HG03521 (cell line): Measurements from ENCODE around the gene CDH6.

Experiments
- ATAC-seq: cut with Tn5 transposase; IDR thresholded peaks from one replicate; pipeline ENCODE4 v1.9.1; 2021; ENCODE audit warnings: mild to moderate bottlenecking, moderate library complexity; ENCODE audit not compliant: unreplicated experiment

The CDH6 gene

GRCh38 chr5:31244921-31245320, 51.4 kb downstream of the CDH6 start:
- no peak for ATAC-seq

GRCh38 chr5:31247381-31247780, 53.9 kb downstream of the CDH6 start:
- no peak for ATAC-seq

- ATAC-seq: no peak
Measured at GRCh38 chr5:31250201-31250600, 56.7 kb downstream of the CDH6 start.

GRCh38 chr5:31251032-31251431, 57.5 kb downstream of the CDH6 start:
- ATAC-seq: no peak

GRCh38 chr5:31255041-31255440, 61.6 kb downstream of the CDH6 start:
- no peak for ATAC-seq

GRCh38 chr5:31268256-31268655, 74.8 kb downstream of the CDH6 start:
- ATAC-seq: no peak

GRCh38 chr5:31268686-31269085, 75.2 kb downstream of the CDH6 start:
- no peak for ATAC-seq

GRCh38 chr5:31269259-31269658, 75.8 kb downstream of the CDH6 start:
- no peak for ATAC-seq

- ATAC-seq: no peak
Measured at GRCh38 chr5:31270396-31270795, 76.9 kb downstream of the CDH6 start.

GRCh38 chr5:31271567-31271966, 78.1 kb downstream of the CDH6 start:
- no peak for ATAC-seq

GRCh38 chr5:31273161-31273560, 79.7 kb downstream of the CDH6 start:
- ATAC-seq: no peak

- no peak for ATAC-seq
Measured at GRCh38 chr5:31273631-31274378, 80.3 kb downstream of the CDH6 start.

- no peak for ATAC-seq
Measured at GRCh38 chr5:31280210-31280609, 86.7 kb downstream of the CDH6 start.

GRCh38 chr5:31283326-31283725, 89.8 kb downstream of the CDH6 start:
- ATAC-seq: no peak

GRCh38 chr5:31285025-31285424, 91.5 kb downstream of the CDH6 start:
- ATAC-seq: no peak

- no peak for ATAC-seq
Measured at GRCh38 chr5:31287985-31288384, 94.5 kb downstream of the CDH6 start.

GRCh38 chr5:31289429-31289828, 95.9 kb downstream of the CDH6 start:
- ATAC-seq: no peak

GRCh38 chr5:31291323-31291854, 97.9 kb downstream of the CDH6 start:
- ATAC-seq: no peak

- ATAC-seq: no peak
Measured at GRCh38 chr5:31300501-31300900, 107.0 kb downstream of the CDH6 start.

GRCh38 chr5:31301833-31302232, 108.3 kb downstream of the CDH6 start:
- no peak for ATAC-seq

GRCh38 chr5:31303688-31304087, 110.2 kb downstream of the CDH6 start:
- ATAC-seq: no peak

- ATAC-seq: no peak
Measured at GRCh38 chr5:31317665-31318064, 124.2 kb downstream of the CDH6 start.

- ATAC-seq: no peak
Measured at GRCh38 chr5:31319335-31319734, 125.8 kb downstream of the CDH6 start.
